Gastroesophageal sphincter (tissue), 3 donors: Measurements from ENCODE around the gene SWSAP1.

ENCODE experiments used
- EP300 ChIP-seq: sonication (generic); formaldehyde crosslinking; IDR thresholded peaks from one replicate; pipeline ENCODE4 v1.6.1; 2017; ENCODE audit warnings: antibody characterized with exemption, mild to moderate bottlenecking
- POLR2A ChIP-seq, 2 donors: fragments of 450-650 bp; IDR thresholded peaks; one replicate each; pipeline ENCODE4 v1.6.1; 2017; ENCODE audit warnings: antibody characterized with exemption in 2 of 2, mild to moderate bottlenecking in 2 of 2, moderate library complexity in 1 of 2
- POLR2AphosphoS5 ChIP-seq: sonication (generic); formaldehyde crosslinking; IDR thresholded peaks from one replicate; pipeline ENCODE4 v1.6.1; 2017; ENCODE audit warnings: antibody characterized with exemption
- TF ChIP-seq, protein P1 (sequence below), 4 experiments: fragments of 200-600 bp in 2 of 4; fragments of 450-650 bp in 2 of 4; sonication (generic) in 1 of 4; IDR thresholded peaks; one replicate each; pipeline ENCODE4 v1.5.1; 2017 to 2019; ENCODE audit warnings: antibody characterized with exemption in 4 of 4, mild to moderate bottlenecking in 2 of 4, moderate library complexity in 2 of 4

DNA sequence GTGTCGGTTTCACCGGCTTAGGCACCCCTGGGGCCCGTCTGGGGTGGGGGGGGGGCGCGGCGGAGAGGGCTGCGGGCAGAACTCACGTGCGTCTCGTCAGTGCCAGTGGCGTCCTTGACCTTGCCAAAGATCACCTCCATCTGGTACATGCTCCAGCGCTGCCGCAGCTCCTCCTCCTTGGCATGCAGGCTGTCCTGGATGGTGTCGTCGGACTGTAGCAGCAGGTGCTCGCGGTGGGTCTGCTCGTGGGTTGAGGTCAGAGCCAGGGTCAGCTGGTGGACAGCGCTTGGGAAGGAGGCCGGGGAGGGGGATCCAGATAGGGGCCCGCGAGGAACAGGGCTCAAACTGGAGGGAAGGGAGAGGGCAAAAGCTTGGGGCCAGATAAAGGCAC is 49.3 kb downstream of the SWSAP1 start:
- TF ChIP-seq, protein P1, sequence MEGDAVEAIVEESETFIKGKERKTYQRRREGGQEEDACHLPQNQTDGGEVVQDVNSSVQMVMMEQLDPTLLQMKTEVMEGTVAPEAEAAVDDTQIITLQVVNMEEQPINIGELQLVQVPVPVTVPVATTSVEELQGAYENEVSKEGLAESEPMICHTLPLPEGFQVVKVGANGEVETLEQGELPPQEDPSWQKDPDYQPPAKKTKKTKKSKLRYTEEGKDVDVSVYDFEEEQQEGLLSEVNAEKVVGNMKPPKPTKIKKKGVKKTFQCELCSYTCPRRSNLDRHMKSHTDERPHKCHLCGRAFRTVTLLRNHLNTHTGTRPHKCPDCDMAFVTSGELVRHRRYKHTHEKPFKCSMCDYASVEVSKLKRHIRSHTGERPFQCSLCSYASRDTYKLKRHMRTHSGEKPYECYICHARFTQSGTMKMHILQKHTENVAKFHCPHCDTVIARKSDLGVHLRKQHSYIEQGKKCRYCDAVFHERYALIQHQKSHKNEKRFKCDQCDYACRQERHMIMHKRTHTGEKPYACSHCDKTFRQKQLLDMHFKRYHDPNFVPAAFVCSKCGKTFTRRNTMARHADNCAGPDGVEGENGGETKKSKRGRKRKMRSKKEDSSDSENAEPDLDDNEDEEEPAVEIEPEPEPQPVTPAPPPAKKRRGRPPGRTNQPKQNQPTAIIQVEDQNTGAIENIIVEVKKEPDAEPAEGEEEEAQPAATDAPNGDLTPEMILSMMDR (IDR thresholded peaks at IDR 0.05) = no peak
- TF ChIP-seq POLR2AphosphoS5 (no peak), EP300 (no peak), POLR2A (IDR thresholded peaks at IDR 0.05) (no peak)
